Measurements from ENCODE around the gene PXDN.
A peak's percentile ranks its signal among the peaks of the same experiment; 100 is the strongest.

Gene PXDN

DNA sequence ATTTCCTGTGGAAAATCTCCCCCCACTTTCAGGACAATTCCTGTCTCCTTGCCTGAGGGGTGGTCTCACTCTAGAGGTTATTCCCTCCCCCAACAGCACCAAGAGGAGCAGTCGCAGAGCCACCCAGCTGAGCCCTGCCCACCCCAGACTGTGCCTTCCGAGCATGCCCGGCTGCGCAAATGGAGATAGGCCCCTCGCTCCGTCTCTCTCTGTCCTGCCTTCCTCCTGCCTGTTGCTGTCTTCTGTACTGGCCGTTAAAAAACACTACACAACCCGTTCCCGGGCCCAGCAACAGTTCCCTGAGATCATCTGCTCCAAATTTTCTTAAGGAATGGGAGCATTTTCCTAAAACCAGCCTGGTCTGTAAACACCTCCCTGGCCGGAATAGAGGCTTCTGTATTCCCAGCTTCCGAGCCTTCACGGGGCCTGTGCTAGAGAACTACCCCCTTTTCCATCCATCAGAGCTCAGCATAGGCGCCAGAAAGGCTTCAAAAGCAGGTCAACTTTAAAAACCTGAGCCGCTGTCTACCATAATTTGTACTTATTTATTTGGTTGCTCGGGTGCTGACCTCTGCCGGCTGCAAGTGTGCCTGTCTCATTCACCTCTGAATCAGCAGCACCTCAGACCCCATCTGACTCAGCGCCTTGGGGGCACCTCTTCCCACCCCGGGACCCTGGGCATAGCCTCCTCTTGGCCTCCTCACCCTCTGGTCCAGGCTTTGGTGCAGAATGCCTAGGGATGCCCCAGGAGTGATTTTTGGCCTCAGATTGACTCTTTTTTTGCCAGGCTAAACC lies 159.4 kb downstream of the PXDN start:
- TF ChIP-seq CTCF (conservative IDR thresholded peaks at IDR 0.05), result peak; percentile 25
- TF ChIP-seq ZFX (IDR thresholded peaks at IDR 0.05), result no peak
- no peak overlapping the region for H3K27ac ChIP-seq

DNA sequence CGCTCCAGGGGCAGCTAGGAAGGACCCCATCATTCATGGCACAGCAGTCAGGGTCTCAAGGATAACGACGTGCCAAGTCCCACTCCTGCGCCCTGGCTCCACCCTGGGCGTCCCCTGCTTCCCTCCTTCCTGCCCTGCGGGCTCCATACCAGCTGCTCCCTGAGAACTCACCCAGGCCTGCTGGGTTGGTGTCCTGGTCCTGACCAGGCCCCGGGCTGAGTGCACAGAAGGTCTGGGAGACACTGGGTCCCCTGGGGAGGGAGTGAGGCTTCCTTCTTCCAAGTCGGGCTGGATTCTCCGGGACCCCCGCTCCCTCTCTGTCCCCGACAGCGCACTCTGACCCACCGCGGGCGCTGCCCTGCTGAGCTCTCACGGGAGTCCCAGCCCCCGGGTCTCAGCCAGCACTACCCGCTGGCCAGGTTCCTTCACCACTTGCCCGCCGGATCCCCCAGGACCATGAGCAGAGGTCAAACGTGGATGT lies 160.2 kb downstream of the PXDN start:
- H3K27ac ChIP-seq, result no peak overlapping the region
- TF ChIP-seq CTCF (conservative IDR thresholded peaks at IDR 0.05) (no peak), ZFX (IDR thresholded peaks at IDR 0.05) (no peak)

DNA sequence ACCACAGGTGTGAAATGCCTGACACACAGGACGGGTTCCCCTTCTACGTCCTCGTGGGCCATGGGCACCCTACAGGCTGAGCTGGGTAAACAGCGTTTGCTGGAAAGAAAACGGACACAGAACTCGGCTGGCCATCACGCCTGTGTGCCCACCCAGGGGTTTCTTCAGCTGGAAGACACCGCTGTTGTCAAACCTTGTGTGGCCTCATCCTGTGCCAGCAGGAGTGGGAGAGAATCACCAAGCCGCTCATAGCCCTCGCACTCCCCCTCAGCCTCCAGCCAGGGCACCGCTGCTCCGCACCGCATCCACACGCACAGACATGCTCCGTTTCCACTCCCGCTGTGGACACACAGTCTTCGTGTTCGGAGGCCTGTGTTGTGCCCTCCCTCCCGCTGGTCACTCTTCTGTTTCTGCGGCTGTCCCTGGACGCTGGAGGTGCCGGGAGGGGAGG lies 161.4 kb downstream of the PXDN start:
- H3K27ac ChIP-seq, result no peak overlapping the region
- TF ChIP-seq ZFX (IDR thresholded peaks at IDR 0.05) (no peak), CTCF (conservative IDR thresholded peaks at IDR 0.05) (no peak)

DNA sequence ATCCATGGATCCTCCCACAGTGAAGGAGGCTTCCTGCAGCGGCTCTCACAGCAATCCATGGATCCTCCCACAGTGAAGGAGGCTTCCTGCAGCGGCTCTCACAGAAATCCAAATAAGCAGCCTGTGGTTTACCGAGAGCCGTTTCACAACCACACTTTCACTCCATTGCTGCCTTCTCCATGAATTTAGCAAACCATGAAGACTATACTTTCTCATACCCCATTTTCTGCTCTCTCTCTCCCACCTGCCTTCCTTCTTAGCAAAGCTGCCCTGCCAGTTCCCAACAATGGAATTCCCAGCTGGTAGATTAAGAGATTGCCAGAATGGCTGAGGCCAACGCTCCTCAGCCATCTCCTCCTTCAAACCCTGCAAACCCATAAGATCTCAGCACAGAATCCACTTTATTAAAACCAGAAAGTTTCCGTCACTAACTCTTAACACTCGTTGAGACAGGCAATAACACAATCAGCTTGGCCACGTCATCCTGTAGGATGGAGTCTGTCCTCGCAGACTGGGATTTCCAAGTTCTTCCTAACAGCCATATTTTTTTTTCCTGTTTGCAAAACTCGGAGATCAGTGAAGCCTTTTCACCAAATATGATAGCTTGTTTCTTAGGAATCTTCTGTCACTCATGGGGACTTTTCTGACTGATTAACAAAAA lies 162.2 kb downstream of the PXDN start:
- H3K27ac ChIP-seq, result no peak overlapping the region
- TF ChIP-seq ZFX (IDR thresholded peaks at IDR 0.05), result no peak
- TF ChIP-seq CTCF (conservative IDR thresholded peaks at IDR 0.05), result no peak

Measured in C4-2B (cell line).